Activated T-cell treated with anti-CD3 and anti-CD28 coated beads, Interleukin-2, amount 50 U/mL, for 72 hours (primary cell): ENCODE measurements around the gene DNAAF5. TPM values are rescaled to one million over a fixed set of nuclear protein-coding genes. Genes with fewer than 3 reads are reported as not detected.
A peak's percentile ranks its signal among the peaks of the same experiment; 100 is the strongest.

Source experiments
- ATAC-seq, 2 donors: fragments of 150-1000 bp; cut with Tn5 transposase; replicated peaks in 1 of 2; 2 replicates each; pipeline ENCODE4 v1.10.0; 2021; ENCODE audit warnings: moderate library complexity in 2 of 2, mild to moderate bottlenecking in 1 of 2
- DNase-seq, 2 donors: peaks; one replicate each; pipeline ENCODE4 v3.0.0; 2021 to 2022; ENCODE audit warnings: mixed read lengths in 1 of 2
- H3K27ac Mint-ChIP-seq: one replicate; pipeline ENCODE4 v1.8.0; 2022; ENCODE audit warnings: mild to moderate bottlenecking, moderate library complexity, mixed read lengths
- H3K27me3 Mint-ChIP-seq: one replicate; pipeline ENCODE4 v1.8.0; 2022; ENCODE audit warnings: low read depth, mixed read lengths
- H3K36me3 Mint-ChIP-seq, 2 donors: one replicate each; pipeline ENCODE4 v1.8.0; 2022; ENCODE audit warnings: mixed read lengths in 2 of 2, mild to moderate bottlenecking in 1 of 2; ENCODE audit not compliant: insufficient read depth in 2 of 2
- H3K4me1 Mint-ChIP-seq: one replicate; pipeline ENCODE4 v1.8.0; 2022; ENCODE audit warnings: low read depth, mixed read lengths
- H3K4me3 Mint-ChIP-seq, 2 donors: one replicate each; pipeline ENCODE4 v1.8.0; 2022; ENCODE audit warnings: mild to moderate bottlenecking in 2 of 2, mixed read lengths in 2 of 2, moderate library complexity in 2 of 2
- H3K9me3 Mint-ChIP-seq, 2 donors: one replicate each; pipeline ENCODE4 v1.8.0; 2022; ENCODE audit warnings: mixed read lengths in 2 of 2
- total RNA-seq, 2 donors: library from RNA; stranded (reverse); gene quantifications; one replicate each; pipeline ENCODE4 v1.2.3, GENCODE V29; 2022

The DNAAF5 gene
- total RNA-seq, 2 donors from 2014 or later = 12.0 to 15.9 TPM

- no peak for ATAC-seq
- no peaks in the 10 kb centered on the region for H3K4me1 Mint-ChIP-seq
- no peak for DNase-seq
- H3K4me3 Mint-ChIP-seq = no peak overlapping the region
- H3K9me3 Mint-ChIP-seq = no peaks in the 10 kb centered on the region
- H3K27ac Mint-ChIP-seq = no peak overlapping the region
- no peaks in the 10 kb centered on the region for H3K27me3 Mint-ChIP-seq
- peaks cover 0 to 9% of the 10 kb centered on the region in 2 donors for H3K36me3 Mint-ChIP-seq
Measured at GRCh38 chr7:760006-760405, 33.5 kb downstream of the DNAAF5 start.

- H3K36me3 Mint-ChIP-seq = peaks cover 0 to 5% of the 10 kb centered on the region in 2 donors
- H3K9me3 Mint-ChIP-seq = no peaks in the 10 kb centered on the region
- no peak for DNase-seq
- H3K27me3 Mint-ChIP-seq = no peaks in the 10 kb centered on the region
- no peak overlapping the region for H3K27ac Mint-ChIP-seq
- no peak overlapping the region for H3K4me3 Mint-ChIP-seq
- H3K4me1 Mint-ChIP-seq = no peaks in the 10 kb centered on the region
- no peak for ATAC-seq
Measured at GRCh38 chr7:761101-761500, 34.6 kb downstream of the DNAAF5 start.

GRCh38 chr7:761631-762030 is 35.1 kb downstream of the DNAAF5 start:
- Mint-ChIP-seq H3K4me3 (no peak overlapping the region), H3K36me3 (peaks cover 0 to 5% of the 10 kb centered on the region in 2 donors), H3K4me1 (no peaks in the 10 kb centered on the region), H3K9me3 (no peaks in the 10 kb centered on the region), H3K27me3 (no peaks in the 10 kb centered on the region), H3K27ac (no peak overlapping the region)
- no peak for ATAC-seq
- DNase-seq = no peak

- no peak overlapping the region for H3K27ac Mint-ChIP-seq
- H3K9me3 Mint-ChIP-seq = no peaks in the 10 kb centered on the region
- H3K4me3 Mint-ChIP-seq = no peak overlapping the region
- DNase-seq (no peak), ATAC-seq (no peak)
- no peaks in the 10 kb centered on the region for H3K27me3 Mint-ChIP-seq
- no peaks in the 10 kb centered on the region for H3K4me1 Mint-ChIP-seq
- H3K36me3 Mint-ChIP-seq = peaks cover 0 to 5% of the 10 kb centered on the region in 2 donors
Measured at GRCh38 chr7:762885-763284, 36.4 kb downstream of the DNAAF5 start.

GRCh38 chr7:763762-764161 is 37.3 kb downstream of the DNAAF5 start:
- H3K36me3 Mint-ChIP-seq = no peaks in the 10 kb centered on the region
- no peak for DNase-seq
- H3K4me3 Mint-ChIP-seq = no peak overlapping the region

GRCh38 chr7:765383-765782 is 38.9 kb downstream of the DNAAF5 start:
- Mint-ChIP-seq H3K4me3 (no peak overlapping the region), H3K4me1 (no peaks in the 10 kb centered on the region), H3K27ac (no peak overlapping the region), H3K36me3 (no peaks in the 10 kb centered on the region), H3K9me3 (no peaks in the 10 kb centered on the region), H3K27me3 (no peaks in the 10 kb centered on the region)
- ATAC-seq = no peak
- DNase-seq = no peak

More at GRCh38 chr7:763762-764161, 37.3 kb downstream of the DNAAF5 start:
- Mint-ChIP-seq H3K27ac (no peak overlapping the region), H3K27me3 (no peaks in the 10 kb centered on the region), H3K9me3 (no peaks in the 10 kb centered on the region), H3K4me1 (no peaks in the 10 kb centered on the region)
- no peak for ATAC-seq

GRCh38 chr7:767580-767940 is 41.1 kb downstream of the DNAAF5 start:
- H3K27ac Mint-ChIP-seq = no peak overlapping the region
- peaks cover 0 to 4% of the 10 kb centered on the region in 2 donors for H3K36me3 Mint-ChIP-seq
- no peaks in the 10 kb centered on the region for H3K27me3 Mint-ChIP-seq
- DNase-seq (no peak), ATAC-seq (peak in 1 of 2 donors; percentile 24)
- no peaks in the 10 kb centered on the region for H3K9me3 Mint-ChIP-seq
- H3K4me1 Mint-ChIP-seq = no peaks in the 10 kb centered on the region
- H3K4me3 Mint-ChIP-seq = peak overlapping the region in 1 of 2 donors; percentile 58

- peaks cover 0 to 4% of the 10 kb centered on the region in 2 donors for H3K36me3 Mint-ChIP-seq
- H3K4me3 Mint-ChIP-seq = peak overlapping the region in 1 of 2 donors; percentile 58
- no peaks in the 10 kb centered on the region for H3K4me1 Mint-ChIP-seq
- H3K9me3 Mint-ChIP-seq = no peaks in the 10 kb centered on the region
- no peak overlapping the region for H3K27ac Mint-ChIP-seq
- no peaks in the 10 kb centered on the region for H3K27me3 Mint-ChIP-seq
- DNase-seq (peak in 1 of 2 donors; percentile 28), ATAC-seq (peak in 1 of 2 donors; percentile 61)
Measured at GRCh38 chr7:767941-768731, 41.6 kb downstream of the DNAAF5 start.

GRCh38 chr7:768881-769504 is 42.5 kb downstream of the DNAAF5 start:
- Mint-ChIP-seq H3K4me1 (no peaks in the 10 kb centered on the region), H3K27me3 (no peaks in the 10 kb centered on the region), H3K4me3 (no peak overlapping the region), H3K9me3 (no peaks in the 10 kb centered on the region), H3K27ac (no peak overlapping the region), H3K36me3 (peaks cover 0 to 4% of the 10 kb centered on the region in 2 donors)
- DNase-seq = no peak
- ATAC-seq = no peak

- Mint-ChIP-seq H3K4me1 (no peaks in the 10 kb centered on the region), H3K9me3 (no peaks in the 10 kb centered on the region), H3K36me3 (peaks cover 0 to 4% of the 10 kb centered on the region in 2 donors), H3K27ac (no peak overlapping the region), H3K27me3 (no peaks in the 10 kb centered on the region), H3K4me3 (no peak overlapping the region)
- DNase-seq (no peak), ATAC-seq (no peak)
Measured at GRCh38 chr7:770336-770735, 43.8 kb downstream of the DNAAF5 start.

- no peaks in the 10 kb centered on the region for H3K4me1 Mint-ChIP-seq
- H3K27me3 Mint-ChIP-seq = no peaks in the 10 kb centered on the region
- ATAC-seq (no peak), DNase-seq (no peak)
- peaks cover 3 to 4% of the 10 kb centered on the region in 2 donors for H3K36me3 Mint-ChIP-seq
- H3K9me3 Mint-ChIP-seq = no peaks in the 10 kb centered on the region
- no peak overlapping the region for H3K4me3 Mint-ChIP-seq
- no peak overlapping the region for H3K27ac Mint-ChIP-seq
Measured at GRCh38 chr7:770741-771166, 44.3 kb downstream of the DNAAF5 start.

- H3K27me3 Mint-ChIP-seq = no peaks in the 10 kb centered on the region
- ATAC-seq = no peak
- no peaks in the 10 kb centered on the region for H3K9me3 Mint-ChIP-seq
- DNase-seq = no peak
- H3K4me3 Mint-ChIP-seq = no peak overlapping the region
- no peaks in the 10 kb centered on the region for H3K4me1 Mint-ChIP-seq
- peak overlapping the region; percentile 33 for H3K27ac Mint-ChIP-seq
- H3K36me3 Mint-ChIP-seq = peaks cover 3 to 4% of the 10 kb centered on the region in 2 donors
Measured at GRCh38 chr7:771234-772004, 44.9 kb downstream of the DNAAF5 start.

GRCh38 chr7:772005-772294 is 45.5 kb downstream of the DNAAF5 start:
- DNase-seq (no peak), ATAC-seq (no peak)
- Mint-ChIP-seq H3K27ac (peak overlapping the region; percentile 33), H3K9me3 (no peaks in the 10 kb centered on the region), H3K36me3 (peaks cover 3 to 4% of the 10 kb centered on the region in 2 donors), H3K4me1 (no peaks in the 10 kb centered on the region), H3K27me3 (no peaks in the 10 kb centered on the region), H3K4me3 (no peak overlapping the region)
